ENCODE results near the gene PDCL2.

Gene PDCL2

DNA sequence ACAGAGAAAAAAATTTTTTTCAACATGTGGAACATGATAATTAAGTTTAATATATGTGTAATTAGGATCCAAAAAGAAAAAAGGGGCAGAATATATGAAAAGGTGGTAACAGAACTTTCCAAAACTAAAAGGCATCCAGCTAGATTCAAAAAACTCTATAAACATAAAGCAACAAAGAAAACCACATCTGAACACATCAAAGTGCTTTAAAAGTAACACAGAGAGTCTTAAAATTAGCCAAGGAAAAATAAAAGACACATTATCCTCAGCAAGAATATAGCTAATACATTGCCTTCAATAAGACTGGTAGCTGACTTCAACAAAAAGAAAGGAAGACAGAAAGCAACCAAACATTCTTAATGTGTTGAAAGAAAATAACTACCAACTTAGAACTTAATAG lies 53.5 kb downstream of the PDCL2 start:
- DNase-seq (ENCODE audit: low read depth): no peak

DNA sequence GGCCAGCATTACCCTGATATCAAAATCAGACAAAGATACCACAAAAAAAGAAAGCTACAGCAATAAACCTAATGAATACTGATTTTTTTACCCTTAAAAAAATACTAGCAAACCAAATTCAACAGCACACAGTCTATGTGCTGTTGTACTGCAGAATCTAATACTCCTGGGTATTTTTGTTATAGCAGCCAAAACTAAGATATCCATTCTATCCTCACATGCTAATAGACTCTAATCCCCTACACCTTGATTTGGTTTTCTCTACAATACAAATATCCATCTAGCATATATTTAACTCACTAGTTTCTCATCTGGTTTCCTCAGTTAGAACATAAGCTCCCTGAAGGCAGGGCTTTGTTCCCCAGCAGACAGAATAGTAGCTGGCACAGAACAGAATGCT lies 57.7 kb downstream of the PDCL2 start:
- DNase-seq (ENCODE audit: low read depth): no peak

DNA sequence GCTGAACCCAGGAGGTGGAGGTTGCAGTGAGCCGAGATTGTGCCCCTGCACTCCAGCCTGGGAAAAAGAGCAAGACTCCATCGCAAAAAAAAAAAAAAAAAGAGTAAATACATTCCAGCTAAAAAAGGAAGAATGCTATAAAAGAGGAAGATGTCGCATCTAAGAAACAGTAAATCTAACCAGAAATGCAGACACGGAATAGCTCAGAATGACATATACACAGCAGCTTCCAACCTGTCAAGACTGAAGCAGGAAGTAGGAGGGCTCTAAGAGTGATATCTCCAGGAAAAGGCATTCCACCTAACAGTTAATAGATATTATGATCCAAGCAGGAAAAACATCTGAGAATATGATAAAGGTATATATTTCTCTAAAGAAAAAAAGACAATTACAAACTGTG lies 61.4 kb downstream of the PDCL2 start:
- no peak for DNase-seq (ENCODE audit: low read depth)

DNA sequence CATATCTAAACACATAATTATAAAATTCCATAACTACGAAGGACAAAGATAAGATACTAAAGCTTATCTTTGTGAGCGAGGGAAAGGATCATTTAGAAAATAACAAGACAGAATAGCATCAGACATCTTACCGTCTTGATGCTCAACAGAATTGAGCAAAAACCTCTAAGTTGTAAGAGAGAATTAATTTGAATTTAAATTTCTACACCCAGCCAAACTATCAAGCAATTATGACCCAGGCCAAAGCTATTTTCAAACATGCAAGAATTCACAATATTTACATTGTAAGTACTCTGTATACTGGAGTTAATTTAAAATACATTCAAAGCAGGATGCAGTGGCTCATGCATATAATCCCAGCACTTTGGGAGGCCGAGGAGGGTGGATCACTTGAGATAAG lies 61.9 kb downstream of the PDCL2 start:
- DNase-seq (ENCODE audit: low read depth): no peak

DNA sequence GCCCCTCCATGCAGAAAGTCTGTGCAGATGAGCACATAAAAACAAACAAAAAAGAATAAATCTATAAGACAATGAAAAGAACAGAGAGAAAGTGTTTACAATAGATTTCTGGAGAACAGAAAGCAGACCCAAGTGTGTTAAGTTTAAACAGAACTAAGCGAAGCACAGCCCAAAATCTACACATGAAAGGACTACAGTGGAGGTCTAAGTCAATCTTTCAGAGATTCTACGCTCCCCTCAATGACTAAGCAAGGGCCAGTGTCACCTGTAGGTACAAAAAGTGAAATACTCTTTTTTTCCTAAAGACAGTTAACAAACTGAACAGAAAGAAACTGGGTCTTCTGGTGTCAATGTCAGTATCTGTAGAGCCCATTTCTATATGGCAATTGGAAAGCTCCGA lies 63.6 kb downstream of the PDCL2 start:
- DNase-seq (ENCODE audit: low read depth): no peak

DNA sequence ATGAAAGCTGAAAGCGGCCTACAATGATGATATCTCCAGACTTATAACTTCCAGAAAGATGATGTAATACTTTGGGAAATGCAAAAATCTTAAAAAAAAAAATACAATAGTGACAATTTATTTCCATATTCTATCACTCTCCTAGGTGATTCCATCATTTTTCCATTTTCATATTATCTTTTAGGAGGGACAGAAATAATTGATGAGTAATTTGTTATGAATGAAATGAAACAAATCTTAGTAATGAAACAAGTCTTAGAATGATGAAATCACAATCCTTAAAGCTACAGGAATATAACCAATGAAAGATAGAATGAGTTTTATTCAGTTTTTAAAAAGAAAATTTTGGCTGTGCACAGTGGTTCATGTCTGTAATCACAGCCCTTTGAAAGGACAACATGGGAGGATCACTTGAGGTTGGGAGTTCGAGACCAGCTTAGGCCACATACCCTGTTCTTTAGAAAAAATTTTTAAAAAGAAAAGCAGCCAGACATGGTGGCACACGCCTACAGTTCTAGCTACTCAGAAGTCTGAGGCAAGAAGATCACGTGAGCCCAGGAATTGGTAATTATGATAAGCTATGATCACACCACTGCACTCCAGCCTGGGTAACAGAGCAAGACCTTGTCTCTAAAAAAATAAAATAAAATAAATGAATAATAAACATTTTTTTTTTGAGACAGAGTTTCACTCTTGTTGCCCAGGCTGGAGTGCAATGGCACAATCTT lies 67.0 kb downstream of the PDCL2 start:
- no peak for DNase-seq (ENCODE audit: low read depth)

DNA sequence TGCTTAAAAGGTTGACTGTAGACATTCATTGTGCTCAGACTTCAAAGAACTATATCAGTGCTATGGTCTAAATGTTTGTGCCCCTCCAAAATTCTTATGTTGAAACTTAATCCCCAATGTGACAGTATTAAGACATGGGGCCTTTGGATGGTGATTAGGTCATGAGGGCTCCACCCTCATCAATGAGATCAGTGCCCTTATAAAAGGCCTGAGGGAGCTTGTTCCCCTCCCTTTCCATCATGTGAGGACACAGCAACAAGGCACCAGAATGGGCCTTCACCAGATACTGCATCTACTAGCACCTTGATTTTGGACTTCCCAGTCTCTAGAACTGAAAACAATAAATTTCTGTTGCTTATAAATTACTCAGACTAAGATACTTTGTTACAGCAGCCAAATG lies 73.6 kb downstream of the PDCL2 start:
- no peak for DNase-seq (ENCODE audit: low read depth)

DNA sequence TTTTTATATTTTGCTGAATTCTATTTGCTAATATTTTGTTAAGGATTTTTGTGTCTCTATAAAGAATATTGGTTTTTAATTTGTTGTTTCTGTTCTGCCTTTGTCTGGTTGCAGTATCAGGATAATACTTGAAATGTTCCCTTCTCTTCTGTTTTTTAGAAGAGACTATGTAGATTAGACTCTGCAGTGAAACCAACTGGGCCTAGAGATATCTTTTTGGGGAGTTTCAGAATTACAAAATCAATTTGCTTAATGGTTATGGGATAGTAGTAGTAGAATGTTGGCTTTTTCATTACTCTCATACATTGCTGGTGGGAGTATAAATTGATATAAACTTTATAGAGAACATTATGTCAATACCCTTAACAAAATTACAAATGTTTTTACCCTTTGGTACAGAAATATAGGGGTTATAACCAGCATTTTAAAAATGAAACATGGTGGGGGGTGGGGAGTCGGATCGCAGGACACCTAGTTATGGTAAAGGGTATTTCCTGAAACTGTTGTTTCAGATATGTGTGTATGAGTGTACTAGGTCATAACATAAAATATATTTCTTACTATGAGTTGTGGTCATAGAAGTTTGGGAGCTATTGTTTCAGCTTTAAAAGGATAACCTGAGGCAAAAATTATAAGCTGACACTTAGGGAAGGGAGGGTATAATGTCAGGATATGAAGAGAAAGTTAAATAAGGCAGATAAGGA lies 74.4 kb downstream of the PDCL2 start:
- no peak for DNase-seq (ENCODE audit: low read depth)

DNA sequence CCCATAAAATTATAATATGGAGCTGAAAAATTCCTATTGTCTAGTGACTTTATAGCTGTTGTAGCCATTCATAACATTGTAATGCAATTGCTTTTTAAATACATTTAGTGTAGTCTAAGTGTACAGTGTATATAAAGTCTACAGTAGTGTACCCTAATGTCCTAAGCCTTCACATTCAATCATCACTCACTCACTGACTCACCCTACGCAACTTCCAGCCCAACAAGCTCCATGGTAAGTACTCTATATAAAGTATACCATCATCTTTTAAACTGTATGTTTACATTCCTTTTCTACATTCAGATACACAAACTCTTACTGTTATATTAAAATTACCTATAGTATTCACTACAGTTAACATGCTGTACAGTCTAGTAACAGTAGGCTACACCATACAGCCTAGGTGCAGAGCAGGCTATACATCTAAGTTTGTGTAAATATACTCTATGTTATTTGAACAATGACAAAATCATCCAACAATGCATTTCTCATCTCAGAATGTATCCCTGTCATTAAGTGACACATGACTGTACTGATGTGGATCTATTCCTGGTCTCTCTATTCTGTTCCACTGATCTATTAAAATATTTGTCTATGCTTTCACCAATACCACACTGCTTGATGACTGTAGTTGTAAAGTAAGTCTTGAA lies 79.0 kb downstream of the PDCL2 start:
- DNase-seq (ENCODE audit: low read depth): no peak

DNA sequence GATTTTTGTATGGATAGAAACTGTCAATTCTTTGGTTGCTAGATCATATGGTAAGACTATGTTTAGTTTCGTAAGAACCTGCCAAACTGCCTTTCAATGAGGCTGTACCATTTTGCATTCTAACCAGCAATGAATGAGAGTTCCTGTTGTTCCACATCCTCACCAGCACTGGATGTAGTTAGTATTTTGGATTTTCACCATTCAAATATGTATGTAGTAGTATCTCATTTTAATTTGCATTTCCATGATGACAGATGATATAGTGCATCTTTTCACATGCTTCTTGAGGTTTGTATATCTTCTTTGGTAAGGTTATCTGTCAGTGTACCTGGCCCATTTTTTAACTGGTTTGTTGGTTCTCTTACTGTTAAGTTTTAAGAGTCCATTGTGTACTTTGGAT lies 80.0 kb downstream of the PDCL2 start:
- DNase-seq (ENCODE audit: low read depth): no peak

DNA sequence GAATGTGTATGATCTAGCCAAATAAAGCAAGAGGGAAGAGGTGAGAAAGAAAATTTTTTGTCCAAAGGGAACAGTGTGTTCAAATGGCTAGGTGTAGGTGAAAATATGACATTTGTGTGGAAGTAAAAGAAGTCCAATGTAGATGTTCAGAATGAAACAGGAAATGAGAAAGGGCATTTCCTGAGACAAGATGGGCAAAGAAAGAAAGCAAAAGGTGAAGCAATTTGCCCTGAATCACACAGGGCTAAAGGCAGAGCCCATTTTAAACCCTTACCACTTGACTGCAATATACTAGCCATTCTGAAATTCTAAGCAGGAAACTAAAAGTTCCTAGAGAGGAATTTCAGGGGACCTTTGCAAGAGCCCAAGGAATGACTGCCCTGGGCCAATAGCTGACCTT lies 81.4 kb downstream of the PDCL2 start:
- no peak for DNase-seq (ENCODE audit: low read depth)

DNA sequence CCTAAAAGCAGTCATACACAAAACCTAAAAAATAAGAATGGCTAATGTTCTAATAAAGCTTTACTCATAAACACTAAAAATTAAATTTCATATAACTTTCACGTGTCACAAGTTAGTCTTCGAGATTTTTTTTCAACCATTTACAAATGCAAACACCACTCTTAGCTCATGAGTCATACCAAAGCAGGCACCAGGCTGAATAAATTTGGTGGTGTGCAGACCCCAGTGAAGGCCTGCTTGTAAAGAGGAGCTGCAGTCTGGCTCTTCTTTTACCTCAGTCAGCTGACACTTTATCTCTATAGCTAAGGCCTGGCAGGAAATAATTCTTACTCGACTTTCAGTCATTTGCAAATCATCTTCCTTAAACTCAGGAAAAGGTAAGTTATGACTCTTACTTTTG lies 82.8 kb downstream of the PDCL2 start:
- no peak for DNase-seq (ENCODE audit: low read depth)

DNA sequence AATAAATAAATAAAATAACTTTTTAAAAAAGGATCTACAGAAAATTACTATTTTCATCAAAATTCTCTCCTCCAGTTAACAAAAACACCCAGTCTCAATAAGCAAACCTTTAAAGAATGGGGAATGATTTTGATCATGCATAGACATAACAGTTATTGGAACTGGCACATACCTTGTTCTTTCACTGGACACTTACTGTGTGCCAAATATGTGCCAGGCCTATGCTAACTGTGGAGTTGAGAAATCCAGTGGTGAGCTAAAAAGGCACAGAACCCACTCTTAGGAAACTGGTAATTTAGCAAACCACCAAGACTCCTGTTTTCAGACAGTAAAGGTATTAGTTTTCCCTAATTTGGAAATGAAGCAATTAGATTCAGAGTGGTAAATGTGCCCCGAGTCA lies 84.4 kb downstream of the PDCL2 start:
- no peak for DNase-seq (ENCODE audit: low read depth)

Measured in stromal cell of bone marrow (primary cell).